ENCODE results near the gene XRN2.

Gene XRN2

GRCh38 chr20:21302664-21303060 lies 469 bp upstream of the XRN2 start:
- no peak for DNase-seq

GRCh38 chr20:21303872-21304586 lies 898 bp downstream of the XRN2 start:
- DNase-seq, result peak in 1 of 2 donors; percentile 31

GRCh38 chr20:21308340-21308739 lies 5.2 kb downstream of the XRN2 start:
- no peak for DNase-seq

DNA sequence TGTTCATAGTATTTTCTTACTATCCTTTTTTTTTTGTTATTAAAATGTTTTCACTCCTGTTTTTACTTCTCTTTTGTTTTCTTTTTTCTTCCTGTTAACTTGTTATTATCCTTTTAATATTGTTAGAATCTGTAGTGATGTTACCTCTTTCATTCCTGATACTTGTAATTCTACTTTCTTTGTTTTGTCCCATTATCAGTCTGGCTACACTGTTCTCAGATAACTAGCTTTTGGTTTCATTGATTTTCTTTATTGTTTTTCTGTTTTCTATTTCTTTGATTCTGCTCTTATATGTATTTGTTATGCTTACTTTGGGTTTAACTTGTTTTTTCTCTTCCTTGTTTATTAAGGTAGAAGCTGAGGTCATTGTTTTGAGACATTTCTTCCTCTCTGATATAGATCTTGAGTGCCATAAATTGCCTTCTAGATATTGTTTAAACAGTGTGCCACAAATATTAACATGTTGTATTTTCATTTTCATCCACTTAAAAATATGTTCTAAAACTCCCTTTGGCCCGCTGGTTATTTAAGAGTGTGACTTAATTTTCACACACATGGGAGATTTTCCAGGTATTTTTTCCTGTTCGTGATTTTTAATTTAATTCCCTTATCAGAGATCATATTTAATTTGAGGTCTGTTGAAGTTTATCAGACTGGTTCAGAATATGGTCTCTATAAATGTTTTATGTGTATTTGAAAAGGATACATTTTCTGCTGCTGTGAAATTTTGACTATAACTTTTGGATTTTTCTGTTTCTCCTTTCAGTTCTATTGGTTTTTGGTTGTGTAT lies 6.7 kb downstream of the XRN2 start:
- DNase-seq, result no peak

- DNase-seq, result no peak
These were observed 9.8 kb downstream of the XRN2 start for GRCh38 chr20:21312813-21313474.

DNA sequence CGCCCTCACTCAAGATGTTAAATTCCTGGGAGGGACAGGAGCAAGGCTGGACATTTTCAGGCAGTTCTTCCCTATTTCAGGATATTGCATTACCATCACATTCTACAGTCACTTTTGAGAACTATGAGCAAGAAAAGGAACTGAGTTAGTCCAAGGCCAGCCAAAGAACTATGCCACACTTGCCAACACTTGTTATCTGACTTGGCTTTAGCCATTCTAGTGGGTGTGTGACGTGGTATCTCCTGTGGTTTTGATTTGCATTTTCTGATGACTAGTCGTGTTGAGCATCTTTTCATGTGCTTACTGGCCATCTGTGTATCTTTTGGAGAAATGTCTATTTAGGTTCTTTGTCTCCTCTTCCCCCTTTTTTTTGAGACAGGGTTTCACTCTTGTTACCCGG lies 12.0 kb downstream of the XRN2 start:
- no peak for DNase-seq

DNA sequence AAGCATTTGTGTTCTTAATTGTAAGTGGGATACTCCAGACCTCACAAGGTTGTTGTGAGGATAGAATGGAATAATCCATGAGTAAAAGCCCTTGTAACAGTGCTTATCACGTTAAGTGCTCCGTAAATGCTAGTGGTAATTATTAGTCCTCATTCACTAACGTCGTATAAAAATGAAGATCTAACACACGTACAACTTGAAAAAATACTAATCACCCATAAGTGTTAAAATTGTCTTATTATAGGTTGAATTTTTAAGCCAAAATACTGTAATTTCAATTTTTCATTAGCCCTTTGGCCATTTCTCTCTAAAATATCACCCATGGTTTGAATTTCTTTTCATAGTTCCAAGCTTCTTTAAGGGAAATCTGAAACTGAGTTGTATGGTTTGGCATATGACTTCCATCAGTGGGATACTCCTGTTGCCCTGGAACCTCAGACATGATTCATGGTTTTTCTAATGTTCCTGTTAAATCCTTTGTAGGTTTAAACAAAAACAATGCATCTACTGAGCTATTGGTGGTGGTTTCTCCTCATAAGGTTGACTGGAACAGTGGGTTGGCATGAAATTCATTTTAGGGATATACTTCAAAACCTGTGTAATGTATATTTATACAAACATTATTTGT lies 19.1 kb downstream of the XRN2 start:
- no peak for DNase-seq

DNA sequence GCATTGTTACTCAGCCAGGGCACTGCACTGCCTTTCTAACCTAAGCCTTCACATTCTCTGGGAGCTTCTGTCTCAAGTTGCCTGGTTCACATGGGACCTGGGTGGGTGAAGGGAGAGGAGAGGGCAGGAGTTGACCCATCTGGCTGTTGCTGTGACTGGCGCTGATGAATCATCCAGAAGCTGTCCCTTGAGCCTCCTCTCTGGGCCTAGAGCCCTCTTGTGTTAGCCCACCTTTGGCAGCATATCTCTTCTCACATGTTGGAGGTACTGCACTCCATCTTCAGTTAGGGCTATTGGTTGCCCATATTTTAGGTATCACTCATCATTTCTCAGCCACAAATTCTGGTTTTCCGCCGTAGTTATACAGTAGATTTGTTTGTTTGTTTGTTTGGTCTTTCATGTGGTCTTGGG lies 19.8 kb downstream of the XRN2 start:
- DNase-seq, result no peak

DNA sequence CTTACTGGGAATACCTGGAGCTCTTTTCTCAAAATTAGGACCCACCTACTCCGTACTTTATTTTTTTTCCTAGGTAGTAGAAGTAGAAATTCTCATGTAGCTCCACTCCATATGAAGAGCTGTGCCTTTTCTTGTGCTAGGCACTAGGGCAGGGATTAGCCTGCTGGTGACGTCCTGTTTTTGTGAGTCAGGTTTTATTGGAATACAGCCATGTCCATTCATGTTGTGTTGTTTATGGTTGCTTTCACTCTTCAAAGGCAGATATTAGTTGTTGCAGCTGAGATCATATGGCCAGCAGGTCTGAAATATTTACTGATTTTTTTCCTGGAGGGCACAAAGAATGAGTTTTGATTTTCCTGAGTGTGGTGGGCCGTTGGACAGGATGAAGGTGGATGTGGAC lies 20.5 kb downstream of the XRN2 start:
- no peak for DNase-seq

DNA sequence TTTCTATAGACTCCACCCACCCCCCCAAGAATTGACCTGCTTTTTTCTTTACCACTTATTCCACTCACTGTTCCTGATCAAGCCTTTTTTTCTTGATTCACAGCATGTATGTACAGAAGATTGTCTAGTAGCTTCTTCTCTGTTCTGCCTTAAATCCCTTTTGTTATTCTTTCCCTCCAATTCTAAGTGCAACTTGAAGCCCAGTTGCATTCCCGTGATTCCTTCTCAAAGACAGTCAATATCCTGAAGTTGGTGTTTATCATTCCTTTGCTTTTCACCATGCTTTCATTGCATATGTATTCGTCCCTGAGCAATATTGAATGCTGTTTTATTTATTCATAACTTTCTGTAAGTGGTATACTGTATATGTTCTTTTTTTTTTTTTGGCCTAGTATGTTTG lies 21.0 kb downstream of the XRN2 start:
- no peak for DNase-seq

- DNase-seq, result peak in 1 of 2 donors; percentile 37
These were observed 22.2 kb downstream of the XRN2 start for GRCh38 chr20:21325296-21325695.

- no peak for DNase-seq
These were observed 23.6 kb downstream of the XRN2 start for GRCh38 chr20:21326700-21327099.

- DNase-seq, result no peak
These were observed 33.5 kb downstream of the XRN2 start for GRCh38 chr20:21336455-21337151.

DNA sequence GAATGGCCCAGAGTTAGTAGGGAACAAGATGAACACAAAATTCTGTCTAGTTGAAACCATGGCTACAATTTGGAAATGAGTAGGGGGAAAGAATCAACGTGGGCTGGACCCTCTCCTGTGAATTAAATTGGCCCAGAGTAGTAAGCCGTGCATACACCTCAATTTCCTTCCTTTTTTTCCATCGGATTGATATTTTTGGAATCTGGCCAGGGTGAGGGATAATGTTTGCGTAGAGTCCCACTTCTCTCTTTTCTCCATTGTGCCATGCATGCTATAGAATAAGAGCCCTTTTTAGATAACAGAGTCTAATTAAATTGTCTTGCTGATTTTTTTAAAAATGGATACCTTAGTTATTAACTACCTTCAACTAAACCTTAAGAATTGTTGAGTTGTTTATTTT lies 35.2 kb downstream of the XRN2 start:
- DNase-seq, result no peak

DNA sequence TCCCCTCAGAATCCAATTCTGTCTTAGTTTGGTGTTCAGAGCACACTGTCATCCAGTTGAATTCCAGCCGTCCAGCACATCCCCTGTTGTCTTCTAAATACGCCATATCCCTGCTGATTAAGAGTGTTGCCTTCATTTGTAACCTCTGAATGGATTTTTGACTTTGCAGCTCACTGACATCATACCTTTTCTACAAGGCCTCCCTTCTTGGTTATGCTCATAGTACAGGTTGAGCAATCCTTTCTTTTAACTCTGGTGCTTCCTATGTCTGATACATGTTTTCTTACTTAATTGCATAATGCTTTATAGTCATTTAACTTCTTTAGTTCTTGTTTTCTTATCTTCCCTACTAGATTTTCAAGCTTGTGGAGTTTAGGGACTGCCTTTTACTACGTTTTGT lies 36.4 kb downstream of the XRN2 start:
- no peak for DNase-seq

DNA sequence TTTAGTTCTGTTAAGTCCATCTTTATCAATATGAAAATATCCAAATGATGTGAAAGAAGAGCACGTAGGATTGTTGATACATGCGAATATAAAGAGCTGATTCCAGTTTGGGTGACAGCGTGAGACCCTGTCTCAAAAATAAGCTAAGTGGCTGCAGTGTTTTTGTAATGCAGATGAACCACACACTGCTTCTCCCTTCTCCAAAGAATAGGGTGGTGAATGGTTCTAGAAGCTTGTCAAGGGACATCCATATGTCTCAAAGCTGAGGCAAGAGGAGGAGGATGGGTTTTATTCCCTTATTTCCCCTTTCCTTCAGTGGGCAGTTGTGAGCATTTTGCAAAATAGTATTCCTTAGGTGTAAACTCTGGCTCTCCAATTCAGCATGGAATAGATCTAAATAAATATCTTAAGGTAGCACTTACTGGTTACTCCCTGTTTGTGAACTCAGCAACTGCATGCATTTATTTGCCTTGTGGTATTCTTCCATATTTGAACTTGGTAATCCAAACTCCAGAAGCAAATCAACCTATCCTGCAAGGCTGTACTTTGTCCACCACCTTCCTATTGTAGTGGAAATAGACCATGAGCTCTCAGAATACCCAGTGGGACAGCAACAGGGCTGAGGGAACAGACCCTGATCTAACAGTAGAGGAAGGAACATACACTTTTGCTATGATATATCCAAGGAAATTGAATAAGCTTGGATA lies 38.0 kb downstream of the XRN2 start:
- DNase-seq, result no peak

DNA sequence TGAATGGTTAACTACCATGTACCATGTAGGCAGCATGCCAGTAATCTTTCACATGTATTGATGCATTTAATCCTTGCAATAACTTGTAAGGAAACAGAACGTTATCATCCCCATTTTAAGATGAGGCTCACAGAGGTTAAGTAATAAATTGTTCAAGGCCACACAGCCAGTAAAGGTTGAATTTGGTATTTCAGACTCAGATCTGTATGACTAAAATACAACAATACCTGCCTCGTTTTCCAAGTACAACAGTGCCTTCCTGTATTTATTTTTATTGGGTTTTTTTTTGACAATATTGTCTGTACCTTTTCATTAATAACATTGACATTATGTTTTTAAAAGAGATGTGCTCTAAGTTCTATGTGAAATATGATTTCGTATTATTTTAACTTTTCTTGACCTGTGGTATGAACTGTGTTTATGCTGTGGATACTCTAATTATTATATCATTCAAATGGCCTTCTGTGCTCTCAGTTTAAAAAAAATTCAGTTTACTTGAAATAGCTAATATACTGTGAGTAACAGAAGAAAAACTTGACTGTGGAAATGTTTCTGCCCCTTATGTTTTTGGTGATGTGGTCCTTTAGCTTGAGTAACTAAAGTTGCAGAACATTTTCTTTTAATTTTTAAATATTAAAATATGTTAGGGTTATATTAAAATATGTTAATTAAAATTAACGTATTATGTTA lies 39.7 kb downstream of the XRN2 start:
- DNase-seq, result no peak

DNA sequence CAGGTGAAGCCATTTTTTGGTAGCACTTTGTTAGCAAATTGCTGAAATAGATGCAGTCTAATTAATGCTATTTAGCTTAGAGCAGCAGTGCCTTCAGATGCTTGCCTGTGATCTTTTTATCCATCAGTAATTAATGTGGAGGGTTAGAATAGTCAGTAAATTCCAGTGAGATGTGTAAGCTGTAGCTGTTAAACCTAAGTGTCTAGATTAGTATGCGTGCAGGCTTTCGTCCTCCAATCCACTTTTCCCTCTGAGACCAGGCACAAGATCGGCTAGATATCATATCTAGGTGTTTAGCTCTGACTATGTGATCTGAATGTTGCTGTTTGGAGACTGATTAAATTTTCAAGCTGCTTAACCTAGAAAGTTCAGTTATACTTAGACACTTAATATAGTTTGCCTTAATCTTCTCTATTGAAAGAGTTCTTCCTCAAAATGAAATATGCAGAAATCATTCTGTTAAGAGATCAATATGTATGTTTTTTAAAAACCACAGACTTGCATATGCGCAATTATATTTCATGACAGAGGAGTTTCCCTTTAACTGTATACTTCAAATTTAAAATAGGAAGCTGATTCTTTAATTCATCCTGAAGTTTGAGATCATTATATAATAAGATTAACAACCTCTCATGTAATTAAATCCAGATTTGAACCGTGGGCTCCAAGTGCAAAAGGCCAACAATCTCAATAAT lies 41.2 kb downstream of the XRN2 start:
- DNase-seq, result no peak

GRCh38 chr20:21344961-21345360 lies 41.8 kb downstream of the XRN2 start:
- DNase-seq, result no peak

DNA sequence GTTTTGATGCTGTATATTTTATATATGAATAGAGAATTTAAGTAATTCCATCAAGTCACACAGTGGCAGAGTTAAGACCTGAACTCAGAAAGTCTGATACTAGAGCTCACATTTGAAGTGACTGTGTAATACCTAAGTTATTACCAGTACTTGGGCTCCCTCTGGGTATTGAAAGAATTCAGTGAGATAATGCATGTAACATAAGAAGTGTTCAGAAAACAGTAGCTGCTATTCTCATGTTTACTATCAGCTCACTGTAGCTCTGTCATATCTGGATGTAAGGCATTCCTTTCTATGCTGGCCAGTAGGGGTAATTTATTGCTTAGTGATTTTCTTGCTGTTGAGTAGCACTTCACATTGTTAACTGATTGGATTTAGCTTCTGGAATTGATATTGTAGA lies 49.6 kb downstream of the XRN2 start:
- DNase-seq, result no peak

DNA sequence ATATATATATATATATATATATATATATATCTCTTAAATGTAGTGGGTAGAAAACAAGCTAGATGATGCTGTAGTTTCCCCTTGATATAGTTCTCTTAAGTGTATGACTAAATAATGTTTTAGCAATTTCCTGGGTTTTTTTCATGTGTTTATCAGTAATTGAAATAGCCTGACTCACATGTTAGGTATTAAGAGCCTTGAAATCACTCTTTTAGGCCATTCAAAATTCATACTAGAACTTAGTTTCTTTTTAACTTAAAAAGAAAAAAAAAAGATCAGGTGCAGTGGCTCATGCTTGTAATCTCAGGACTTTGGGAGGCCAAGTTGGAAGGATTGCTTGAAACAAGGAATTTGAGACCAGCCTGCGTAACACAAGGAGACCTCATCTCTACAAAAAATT lies 50.1 kb downstream of the XRN2 start:
- no peak for DNase-seq

All from bone marrow (tissue), 2 donors.